ENCODE data around the gene B3GAT2. TPM values are rescaled to one million over a fixed set of nuclear protein-coding genes. Genes with fewer than 3 reads are reported as not detected.
A peak's percentile ranks its signal among the peaks of the same experiment; 100 is the strongest.

B3GAT2 gene
- total and polyA plus RNA-seq, 2 of the 13 experiments (the other 11 are each of a cell fraction or from before 2014, with no cell fraction given): 0.01 to 0.02 TPM

DNA sequence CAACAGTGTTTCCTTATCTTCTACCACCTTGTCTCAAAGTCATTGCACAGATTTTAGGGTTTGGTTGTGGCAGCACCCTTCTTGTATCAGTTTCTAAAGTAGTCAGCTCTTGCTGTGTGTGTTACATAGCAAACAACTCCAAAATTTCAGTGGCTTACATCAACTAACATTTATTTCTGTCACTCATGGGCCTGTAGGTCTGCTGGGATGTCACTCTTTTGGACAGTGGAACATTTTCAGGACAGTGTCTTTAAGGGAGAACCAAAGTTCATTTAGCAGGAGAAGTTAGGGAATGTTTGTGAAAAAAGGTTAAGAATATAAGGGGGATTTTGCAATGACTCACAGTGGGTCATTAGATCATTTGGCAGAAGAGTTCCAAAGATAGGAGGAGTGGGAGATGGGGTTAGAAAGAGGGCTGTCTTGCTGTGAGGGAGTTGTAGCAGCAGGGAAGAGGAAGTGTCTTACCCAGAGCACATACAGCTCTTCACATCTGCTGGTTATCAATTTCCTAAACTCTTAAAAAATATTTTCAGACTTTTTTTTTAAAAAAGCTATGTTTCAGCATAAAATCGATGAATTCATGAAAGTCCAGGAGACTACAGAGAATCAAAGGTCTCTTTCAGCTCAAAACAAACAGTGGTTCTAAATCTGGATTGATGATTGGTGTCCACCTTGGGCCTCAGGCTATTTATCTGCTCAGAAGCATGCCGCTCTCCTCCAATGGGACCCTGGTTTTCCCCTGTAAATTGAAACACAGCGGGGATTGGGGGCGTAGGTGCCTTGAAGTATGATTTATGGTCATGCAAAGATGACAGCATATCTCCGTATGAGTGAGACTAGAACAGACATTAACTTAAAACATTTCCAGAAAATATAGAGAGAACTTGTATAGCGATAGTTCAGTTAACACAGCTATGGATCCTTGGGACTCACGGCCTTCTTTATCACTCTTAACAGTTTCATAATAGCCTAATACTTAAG, 117.3 kb downstream of the B3GAT2 start (continued):
- TF ChIP-seq, protein P1, sequence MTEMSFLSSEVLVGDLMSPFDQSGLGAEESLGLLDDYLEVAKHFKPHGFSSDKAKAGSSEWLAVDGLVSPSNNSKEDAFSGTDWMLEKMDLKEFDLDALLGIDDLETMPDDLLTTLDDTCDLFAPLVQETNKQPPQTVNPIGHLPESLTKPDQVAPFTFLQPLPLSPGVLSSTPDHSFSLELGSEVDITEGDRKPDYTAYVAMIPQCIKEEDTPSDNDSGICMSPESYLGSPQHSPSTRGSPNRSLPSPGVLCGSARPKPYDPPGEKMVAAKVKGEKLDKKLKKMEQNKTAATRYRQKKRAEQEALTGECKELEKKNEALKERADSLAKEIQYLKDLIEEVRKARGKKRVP (CRISPR knock-in tag; IDR thresholded peaks at IDR 0.05): peak in 1 of 2 experiments; percentile 43; a peak in 1 of 4 replicates
- TF ChIP-seq SMAD9 (CRISPR knock-in tag; IDR thresholded peaks at IDR 0.05) (no peak), ZKSCAN8 (CRISPR knock-in tag; IDR thresholded peaks at IDR 0.05; ENCODE audit: borderline replicate concordance) (no peak), ZNF713 (CRISPR knock-in tag; IDR thresholded peaks at IDR 0.05) (no peak)

DNA sequence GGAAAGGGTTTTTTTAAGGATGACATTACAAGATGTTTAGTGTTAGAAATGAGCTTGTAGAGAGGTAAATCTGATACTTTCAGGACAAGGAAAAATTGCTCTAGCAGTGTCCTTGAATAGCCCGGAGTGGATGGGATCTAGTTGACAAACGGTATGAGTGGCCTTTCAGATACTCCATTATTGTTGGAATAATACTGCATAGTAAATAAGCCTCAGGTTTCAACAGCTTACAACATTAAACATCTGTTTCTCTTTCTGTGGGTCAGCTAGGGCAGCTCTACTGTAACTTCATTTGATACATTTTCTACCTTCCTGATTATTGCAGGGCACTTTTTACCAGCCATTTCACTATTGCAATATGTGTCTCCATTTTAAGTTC, 118.0 kb downstream of the B3GAT2 start:
- ChIA-PET CTCF (ENCODE audit: low intra/inter-chr PET ratio, low total read pairs) (no interaction called here), POLR2A (interaction anchor here (0.9 to 1.5 kb wide), 2 partner anchors 29 to 426 kb away, joined by 3 read pairs; partner anchors contain the start of gene FAM135A)
- in situ Hi-C loops (cut with HindIII; ENCODE audit: extremely low pct_ligation_motif_present, low pct_unique_long_range_greater_than_20kb) (no loop called here), intact Hi-C loops (cut with micrococcal nuclease; ENCODE audit: unreplicated experiment) (loop anchor here (2.0 kb wide), 1 partner anchor 14 kb away; no protein-coding TSS in a partner anchor)
- Histone ChIP-seq H3K4me1 (ENCODE audit: insufficient read depth, low read length) (peaks cover 39% of the 10 kb centered on the region), H3K79me2 (ENCODE audit: insufficient read depth, low read length) (no peaks in the 10 kb centered on the region), H4K20me1 (ENCODE audit: insufficient read depth, low read length) (no peaks in the 10 kb centered on the region), H3K9me3 (ENCODE audit: low read length) (no peaks in the 10 kb centered on the region), H3K27ac (ENCODE audit: extremely low read length, insufficient read depth, low read length) (peak overlapping the region; percentile 78), H3K9ac (ENCODE audit: insufficient read depth, low read depth, low read length) (no peak overlapping the region; the same call in 1 of the 2 replicates), H3K4me2 (ENCODE audit: low read depth, low read length) (peak overlapping the region; percentile 38), H3K27me3 (ENCODE audit: control insufficient read depth in 1 of 2, insufficient read depth in 2 of 2, low read length in 2 of 2) (no peaks in the 10 kb centered on the region; a peak in 1 of 5 replicates), H3K36me3 (replicated peaks in 1 of 2; ENCODE audit: control insufficient read depth in 1 of 2, insufficient read depth in 2 of 2, low read length in 2 of 2) (no peaks in the 10 kb centered on the region), H3K4me3 (replicated peaks in 1 of 3; ENCODE audit: insufficient read depth in 1 of 3, low read depth in 2 of 3, low read length in 3 of 3) (no peak overlapping the region), H2AFZ (ENCODE audit: low read length) (no peak overlapping the region)
- FAIRE-seq (no peak), ATAC-seq (peak; percentile 69), DNase-seq (ENCODE audit: low spot score) (peak; percentile 8)
- TF ChIP-seq, protein P2, sequence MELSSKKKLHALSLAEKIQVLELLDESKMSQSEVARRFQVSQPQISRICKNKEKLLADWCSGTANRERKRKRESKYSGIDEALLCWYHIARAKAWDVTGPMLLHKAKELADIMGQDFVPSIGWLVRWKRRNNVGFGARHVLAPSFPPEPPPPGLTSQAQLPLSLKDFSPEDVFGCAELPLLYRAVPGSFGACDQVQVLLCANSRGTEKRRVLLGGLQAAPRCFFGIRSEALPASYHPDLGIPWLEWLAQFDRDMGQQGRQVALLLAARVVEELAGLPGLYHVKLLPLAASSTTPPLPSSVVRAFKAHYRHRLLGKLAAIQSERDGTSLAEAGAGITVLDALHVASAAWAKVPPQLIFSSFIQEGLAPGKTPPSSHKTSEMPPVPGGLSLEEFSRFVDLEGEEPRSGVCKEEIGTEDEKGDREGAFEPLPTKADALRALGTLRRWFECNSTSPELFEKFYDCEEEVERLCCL (CRISPR knock-in tag; IDR thresholded peaks at IDR 0.05; ENCODE audit: borderline replicate concordance): no peak
- peak; percentile 4 for TF ChIP-seq PHF5A (CRISPR knock-in tag; IDR thresholded peaks at IDR 0.05; ENCODE audit: low read depth, unreplicated experiment)
- no peak for TF ChIP-seq MYPOP (CRISPR knock-in tag; IDR thresholded peaks at IDR 0.05)
- no TSS peak for BruUV-seq (replicated peaks)
- WGBS (ENCODE audit: low lambda C conversion rate): 18% methylated on average over 2 of the region's 2 CpGs

All from HepG2 (cell line).